ENCODE results near the gene RPLP2.

The RPLP2 gene

DNA sequence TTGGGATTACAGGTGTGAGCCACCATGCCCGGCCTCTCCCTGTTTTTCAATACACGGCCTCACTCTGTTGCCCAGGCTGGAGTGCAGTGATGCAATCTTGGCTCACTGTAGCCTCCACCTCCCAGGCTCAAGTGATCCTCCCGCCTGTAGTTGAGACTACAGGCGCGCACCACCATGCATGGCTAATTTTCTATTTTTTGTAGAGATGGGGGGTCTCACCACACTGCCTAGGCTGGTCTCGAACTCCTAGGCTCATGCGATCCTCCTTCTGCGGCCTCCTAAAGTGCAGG, 44.0 kb upstream of the RPLP2 start:
- H3K27ac ChIP-seq: no peak overlapping the region
- no peaks in the 10 kb centered on the region for H3K4me1 ChIP-seq
- H3K9me3 ChIP-seq (ENCODE audit: control insufficient read depth, low read length): no peaks in the 10 kb centered on the region
- no peaks in the 10 kb centered on the region for H3K36me3 ChIP-seq (ENCODE audit: control insufficient read depth, insufficient read depth, low read length)
- TF ChIP-seq, protein P1, sequence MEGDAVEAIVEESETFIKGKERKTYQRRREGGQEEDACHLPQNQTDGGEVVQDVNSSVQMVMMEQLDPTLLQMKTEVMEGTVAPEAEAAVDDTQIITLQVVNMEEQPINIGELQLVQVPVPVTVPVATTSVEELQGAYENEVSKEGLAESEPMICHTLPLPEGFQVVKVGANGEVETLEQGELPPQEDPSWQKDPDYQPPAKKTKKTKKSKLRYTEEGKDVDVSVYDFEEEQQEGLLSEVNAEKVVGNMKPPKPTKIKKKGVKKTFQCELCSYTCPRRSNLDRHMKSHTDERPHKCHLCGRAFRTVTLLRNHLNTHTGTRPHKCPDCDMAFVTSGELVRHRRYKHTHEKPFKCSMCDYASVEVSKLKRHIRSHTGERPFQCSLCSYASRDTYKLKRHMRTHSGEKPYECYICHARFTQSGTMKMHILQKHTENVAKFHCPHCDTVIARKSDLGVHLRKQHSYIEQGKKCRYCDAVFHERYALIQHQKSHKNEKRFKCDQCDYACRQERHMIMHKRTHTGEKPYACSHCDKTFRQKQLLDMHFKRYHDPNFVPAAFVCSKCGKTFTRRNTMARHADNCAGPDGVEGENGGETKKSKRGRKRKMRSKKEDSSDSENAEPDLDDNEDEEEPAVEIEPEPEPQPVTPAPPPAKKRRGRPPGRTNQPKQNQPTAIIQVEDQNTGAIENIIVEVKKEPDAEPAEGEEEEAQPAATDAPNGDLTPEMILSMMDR (IDR thresholded peaks at IDR 0.05): no peak
- no peak overlapping the region for H2AFZ ChIP-seq
- H3K9ac ChIP-seq: no peak overlapping the region
- no peaks in the 10 kb centered on the region for H3K79me2 ChIP-seq
- no peak overlapping the region for H3K4me2 ChIP-seq (ENCODE audit: low read length)
- H3K4me3 ChIP-seq (ENCODE audit: low read depth, low read length): no peak overlapping the region
- H3K27me3 ChIP-seq (ENCODE audit: control insufficient read depth, insufficient read depth, low read length): no peaks in the 10 kb centered on the region

DNA sequence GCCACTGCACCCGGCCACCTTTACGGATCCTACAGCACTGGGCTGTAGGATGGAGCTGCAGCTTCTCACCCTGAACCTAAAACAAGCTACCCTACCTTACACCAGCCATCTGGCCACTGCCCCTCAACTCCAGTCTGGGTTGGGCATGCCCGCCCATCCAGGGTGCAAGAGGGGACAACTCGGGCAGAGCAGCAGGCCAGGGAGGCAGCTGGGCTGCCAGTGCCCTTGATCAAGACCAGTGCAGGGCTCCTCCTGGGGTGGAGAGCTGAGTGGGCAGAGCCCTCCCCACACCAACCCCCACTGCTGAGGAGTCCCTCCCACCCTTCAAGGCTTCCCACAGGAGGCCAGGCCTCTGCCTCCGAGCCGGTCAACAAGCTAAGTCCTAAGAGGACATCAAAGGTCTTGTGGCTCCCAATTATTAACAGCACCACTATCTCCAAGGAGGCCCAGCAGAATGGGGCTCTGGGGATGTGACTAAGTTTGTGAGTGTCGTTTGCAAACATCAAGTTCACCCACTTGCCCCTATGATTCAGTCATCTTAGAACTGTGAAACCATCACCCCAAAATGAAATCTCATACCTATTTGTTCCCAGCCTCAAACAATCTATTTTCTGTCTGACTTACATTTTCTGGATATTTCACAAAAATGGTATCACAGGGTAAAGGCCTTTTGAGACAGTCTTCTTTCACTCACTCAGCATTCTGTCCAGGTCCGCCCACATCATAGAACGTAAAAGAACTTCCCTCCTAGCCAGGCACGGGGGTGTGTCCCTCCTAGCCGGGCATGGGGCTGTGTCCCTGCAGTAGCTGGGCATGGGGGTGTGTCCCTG, 43.4 kb upstream of the RPLP2 start:
- Histone ChIP-seq H3K9me3 (ENCODE audit: control insufficient read depth, low read length) (no peaks in the 10 kb centered on the region), H3K36me3 (ENCODE audit: control insufficient read depth, insufficient read depth, low read length) (no peaks in the 10 kb centered on the region), H2AFZ (no peak overlapping the region), H3K9ac (no peak overlapping the region), H3K27me3 (ENCODE audit: control insufficient read depth, insufficient read depth, low read length) (no peaks in the 10 kb centered on the region), H3K79me2 (no peaks in the 10 kb centered on the region), H3K4me1 (no peaks in the 10 kb centered on the region), H3K4me3 (ENCODE audit: low read depth, low read length) (no peak overlapping the region), H3K4me2 (ENCODE audit: low read length) (no peak overlapping the region), H3K27ac (no peak overlapping the region)
- TF ChIP-seq, protein P1 (IDR thresholded peaks at IDR 0.05): no peak

DNA sequence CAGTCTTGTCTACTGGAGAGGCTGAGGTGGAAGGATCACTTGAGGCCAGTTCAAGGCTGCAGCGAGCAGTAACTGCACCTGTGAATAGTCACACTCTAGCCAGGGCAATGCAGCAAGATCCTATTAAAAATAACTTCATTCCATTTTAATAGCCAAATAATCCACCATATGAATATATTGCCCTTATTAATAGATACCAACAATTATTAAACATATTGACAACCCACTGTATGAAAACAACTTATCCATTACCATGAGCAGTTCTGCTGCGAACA, 42.9 kb upstream of the RPLP2 start:
- Histone ChIP-seq H3K27ac (no peak overlapping the region), H3K36me3 (ENCODE audit: control insufficient read depth, insufficient read depth, low read length) (no peaks in the 10 kb centered on the region), H3K4me3 (ENCODE audit: low read depth, low read length) (no peak overlapping the region)

GRCh38 chr11:767238-767637, 42.5 kb upstream of the RPLP2 start:
- no peaks in the 10 kb centered on the region for H3K9me3 ChIP-seq (ENCODE audit: control insufficient read depth, low read length)
- H3K79me2 ChIP-seq: no peaks in the 10 kb centered on the region
- no peaks in the 10 kb centered on the region for H3K27me3 ChIP-seq (ENCODE audit: control insufficient read depth, insufficient read depth, low read length)
- no peak overlapping the region for H3K9ac ChIP-seq
- TF ChIP-seq, protein P1 (IDR thresholded peaks at IDR 0.05): no peak
- H3K4me2 ChIP-seq (ENCODE audit: low read length): no peak overlapping the region
- H3K36me3 ChIP-seq (ENCODE audit: control insufficient read depth, insufficient read depth, low read length): no peaks in the 10 kb centered on the region
- no peak overlapping the region for H3K4me3 ChIP-seq (ENCODE audit: low read depth, low read length)
- H2AFZ ChIP-seq: no peak overlapping the region
- H3K27ac ChIP-seq: no peak overlapping the region
- no peaks in the 10 kb centered on the region for H3K4me1 ChIP-seq

More for the DNA sequence above, 42.9 kb upstream of the RPLP2 start:
- no peaks in the 10 kb centered on the region for H3K27me3 ChIP-seq (ENCODE audit: control insufficient read depth, insufficient read depth, low read length)
- TF ChIP-seq, protein P1 (IDR thresholded peaks at IDR 0.05): no peak
- H2AFZ ChIP-seq: no peak overlapping the region
- H3K79me2 ChIP-seq: no peaks in the 10 kb centered on the region
- no peak overlapping the region for H3K4me2 ChIP-seq (ENCODE audit: low read length)
- no peaks in the 10 kb centered on the region for H3K4me1 ChIP-seq
- no peaks in the 10 kb centered on the region for H3K9me3 ChIP-seq (ENCODE audit: control insufficient read depth, low read length)
- H3K9ac ChIP-seq: no peak overlapping the region
